Liver (tissue), 9 donors: Measurements from ENCODE around the gene RIC3. TPM values are rescaled to one million over a fixed set of nuclear protein-coding genes. Genes with fewer than 3 reads are reported as not detected.

Experiments
- DNase-seq: peaks from one replicate; pipeline ENCODE4 v3.0.0-alpha.2; 2017; ENCODE audit warnings: low spot score
- H3K27ac ChIP-seq, 2 donors: one replicate each; pipeline ENCODE4 v1.7.0; 2013; ENCODE audit warnings: inconsistent platforms in 2 of 2, low read length in 2 of 2, control low read depth in 1 of 2, low read depth in 1 of 2, mild to moderate bottlenecking in 1 of 2
- H3K27me3 ChIP-seq, 4 donors: one replicate each; pipeline versions ENCODE4 v1.6.1 to v1.7.0; 2013; ENCODE audit warnings: low read length in 3 of 4, inconsistent platforms in 1 of 4, mild to moderate bottlenecking in 1 of 4, moderate library complexity in 1 of 4; ENCODE audit not compliant: control insufficient read depth in 4 of 4, insufficient read depth in 4 of 4
- H3K36me3 ChIP-seq, 4 donors: one replicate each; pipeline versions ENCODE4 v1.6.1 to v1.7.0; 2013; ENCODE audit warnings: low read length in 3 of 4, mild to moderate bottlenecking in 3 of 4, low read depth in 1 of 4, moderate library complexity in 1 of 4; ENCODE audit not compliant: control insufficient read depth in 4 of 4, insufficient read depth in 3 of 4
- H3K4me1 ChIP-seq, 4 donors: one replicate each; pipeline versions ENCODE4 v1.6.1 to v1.7.0; 2013; ENCODE audit warnings: low read length in 3 of 4, mild to moderate bottlenecking in 3 of 4, moderate library complexity in 1 of 4; ENCODE audit not compliant: control insufficient read depth in 4 of 4, insufficient read depth in 4 of 4
- H3K4me3 ChIP-seq, 3 donors: one replicate each; pipeline versions ENCODE4 v1.6.1 to v1.7.0; 2013; ENCODE audit warnings: low read length in 3 of 3, control low read depth in 1 of 3, low read depth in 1 of 3, mild to moderate bottlenecking in 1 of 3
- H3K9ac ChIP-seq, 2 donors: one replicate each; pipeline ENCODE4 v1.7.0; 2013; ENCODE audit warnings: low read length in 2 of 2, mild to moderate bottlenecking in 2 of 2, moderate library complexity in 2 of 2, control low read depth in 1 of 2, low read depth in 1 of 2
- H3K9me3 ChIP-seq, 4 donors: one replicate each; pipeline versions ENCODE4 v1.6.1 to v1.7.0; 2013; ENCODE audit warnings: low read length in 3 of 4; ENCODE audit not compliant: control insufficient read depth in 4 of 4
- ATF3 ChIP-seq: IDR thresholded peaks from 2 replicates; pipeline ENCODE4 v1.6.1; 2016; ENCODE audit warnings: antibody characterized with exemption
- CTCF ChIP-seq: fragments of 150-350 bp; IDR thresholded peaks from 2 replicates; pipeline ENCODE4 v1.5.1; 2017; ENCODE audit warnings: improper control_type of control experiment, low read depth, low read length; ENCODE audit not compliant: missing input control
- EGR1 ChIP-seq, 2 donors: IDR thresholded peaks; 2 replicates each; pipeline ENCODE4 v1.6.1; 2016 to 2018; ENCODE audit warnings: antibody characterized with exemption in 2 of 2, low read depth in 2 of 2
- FOXA2 ChIP-seq: IDR thresholded peaks from 2 replicates; pipeline ENCODE4 v1.6.1; 2016; ENCODE audit warnings: antibody characterized with exemption
- GABPA ChIP-seq, 2 donors: IDR thresholded peaks in 1 of 2; conservative IDR thresholded peaks in 1 of 2; 2 replicates each; pipeline ENCODE4 v1.6.1; 2016; ENCODE audit warnings: antibody characterized with exemption in 2 of 2, mild to moderate bottlenecking in 1 of 2, moderate library complexity in 1 of 2
- HNF4A ChIP-seq, 2 donors: conservative IDR thresholded peaks; 2 replicates each; pipeline ENCODE4 v1.6.1; 2016; ENCODE audit warnings: antibody characterized with exemption in 2 of 2, mild to moderate bottlenecking in 2 of 2
- HNF4G ChIP-seq: IDR thresholded peaks from 2 replicates; pipeline ENCODE4 v1.6.1; 2016; ENCODE audit warnings: antibody characterized with exemption
- JUND ChIP-seq, 2 donors: IDR thresholded peaks; 2 replicates each; pipeline ENCODE4 v1.6.1; 2016; ENCODE audit warnings: antibody characterized with exemption in 2 of 2
- MAX ChIP-seq: IDR thresholded peaks from 2 replicates; pipeline ENCODE4 v1.6.1; 2016; ENCODE audit warnings: antibody characterized with exemption
- NR2F2 ChIP-seq: IDR thresholded peaks from 2 replicates; pipeline ENCODE4 v1.6.1; 2016; ENCODE audit warnings: antibody characterized with exemption
- RAD21 ChIP-seq, 2 donors: IDR thresholded peaks; 2 replicates each; pipeline ENCODE4 v1.6.1; 2016; ENCODE audit warnings: antibody characterized with exemption in 2 of 2, mild to moderate bottlenecking in 2 of 2
- REST ChIP-seq: IDR thresholded peaks from 2 replicates; pipeline ENCODE4 v1.6.1; 2016; ENCODE audit warnings: antibody characterized with exemption, mild to moderate bottlenecking
- RXRA ChIP-seq, 2 donors: IDR thresholded peaks; 2 replicates each; pipeline ENCODE4 v1.6.1; 2017 to 2018; ENCODE audit warnings: antibody characterized with exemption in 2 of 2, mild to moderate bottlenecking in 1 of 2
- SP1 ChIP-seq: IDR thresholded peaks from 2 replicates; pipeline ENCODE4 v1.6.1; 2018; ENCODE audit warnings: antibody characterized with exemption, mild to moderate bottlenecking
- TAF1 ChIP-seq: conservative IDR thresholded peaks from 2 replicates; pipeline ENCODE4 v1.6.1; 2016; ENCODE audit warnings: antibody characterized with exemption, mild to moderate bottlenecking
- YY1 ChIP-seq: IDR thresholded peaks from 2 replicates; pipeline ENCODE4 v1.6.1; 2016; ENCODE audit warnings: antibody characterized with exemption, mild to moderate bottlenecking
- ZBTB33 ChIP-seq: IDR thresholded peaks from 2 replicates; pipeline ENCODE4 v1.6.1; 2016; ENCODE audit warnings: antibody characterized with exemption
- WGBS: extraction: QIAGEN DNeasy Blood & Tissue Kit; methylation state at CpG from one replicate; pipeline ENCODE4 v1.1.7; 2013; 5-methylcytosine and 5-hydroxymethylcytosine counted together
- polyA plus RNA-seq, 2 donors: library from polyadenylated mRNA; stranded (reverse) in 1 of 2; unstranded in 1 of 2; fragments of 200-250 nt in 1 of 2; fragments of >200 nt in 1 of 2; fragmentation: Nextera tagmentation in 1 of 2; extraction: Ambion mirVana in 1 of 2; gene quantifications; one replicate each; pipeline versions ENCODE4 v1.2.1 to v1.2.3, GENCODE V29; 2013 to 2015
- total RNA-seq, 2 donors: library from RNA; depleted of rRNA; stranded (reverse); fragments of >200 nt; gene quantifications; one replicate each; pipeline ENCODE4 v1.2.3, GENCODE V29; 2014
- donor health status: healthy.
- donor health status: healthy.
- donor health status: healthy.
- donor health status: healthy.
- donor health status: healthy.

Gene RIC3
- total and polyA plus RNA-seq, 4 donors = 0.89 to 9.8 (median 4.5) TPM

GRCh38 chr11:8186429-8186828, 17.6 kb upstream of the RIC3 start:
- WGBS = 72% methylated on average over 2 of the region's 2 CpGs
- DNase-seq = no peak

GRCh38 chr11:8183111-8183510, 14.3 kb upstream of the RIC3 start:
- Histone ChIP-seq H3K36me3 (no peaks in the 10 kb centered on the region), H3K9ac (no peak overlapping the region), H3K27me3 (peaks cover 0 to 2% (median 0%) of the 10 kb centered on the region in 4 donors), H3K27ac (no peak overlapping the region), H3K4me3 (no peak overlapping the region), H3K9me3 (peaks cover 0 to 3% (median 0%) of the 10 kb centered on the region in 4 donors), H3K4me1 (no peaks in the 10 kb centered on the region)
- no peak for DNase-seq
- 72% methylated on average over 5 of the region's 5 CpGs for WGBS
- TF ChIP-seq RXRA (IDR thresholded peaks at IDR 0.05) = no peak

More at GRCh38 chr11:8186429-8186828, 17.6 kb upstream of the RIC3 start:
- Histone ChIP-seq H3K9me3 (peaks cover 0 to 3% (median 0%) of the 10 kb centered on the region in 4 donors), H3K27ac (no peak overlapping the region), H3K4me1 (no peaks in the 10 kb centered on the region), H3K4me3 (no peak overlapping the region), H3K9ac (no peak overlapping the region), H3K36me3 (no peaks in the 10 kb centered on the region), H3K27me3 (peaks cover 0 to 2% (median 0%) of the 10 kb centered on the region in 4 donors)
- TF ChIP-seq JUND (IDR thresholded peaks at IDR 0.05) (no peak), RXRA (IDR thresholded peaks at IDR 0.05) (no peak), HNF4G (no peak), ZBTB33 (no peak)

- WGBS = 49% methylated on average over 4 of the region's 4 CpGs
- H3K27me3 ChIP-seq = no peaks in the 10 kb centered on the region
- no peaks in the 10 kb centered on the region for H3K4me1 ChIP-seq
- no peaks in the 10 kb centered on the region for H3K36me3 ChIP-seq
- no peak overlapping the region for H3K4me3 ChIP-seq
- DNase-seq = no peak
- H3K9me3 ChIP-seq = no peaks in the 10 kb centered on the region
- H3K27ac ChIP-seq = no peak overlapping the region
- no peak for TF ChIP-seq MAX
- no peak for TF ChIP-seq RXRA (IDR thresholded peaks at IDR 0.05)
- no peak for TF ChIP-seq YY1
- TF ChIP-seq RAD21 (IDR thresholded peaks at IDR 0.05) = no peak
- no peak for TF ChIP-seq ATF3
- no peak for TF ChIP-seq FOXA2
- no peak for TF ChIP-seq GABPA (IDR thresholded peaks at IDR 0.05 in 1 of 2, conservative IDR thresholded peaks at IDR 0.05 in 1 of 2)
- TF ChIP-seq TAF1 = no peak
- no peak for TF ChIP-seq REST
- TF ChIP-seq EGR1 (IDR thresholded peaks at IDR 0.05; ENCODE audit: low read depth in 2 of 2) = no peak
- no peak for TF ChIP-seq ZBTB33
- no peak for TF ChIP-seq HNF4G
- no peak for TF ChIP-seq SP1
- TF ChIP-seq NR2F2 = no peak
- no peak for TF ChIP-seq CTCF
- TF ChIP-seq HNF4A (conservative IDR thresholded peaks at IDR 0.05) = no peak
- no peak overlapping the region for H3K9ac ChIP-seq
These were observed 11.6 kb upstream of the RIC3 start for GRCh38 chr11:8180469-8180868.
